HEK293 (cell line): Measurements from ENCODE around the gene NR2F2.

Experiments
- ELK4 ChIP-seq: IDR thresholded peaks from 2 replicates; pipeline ENCODE4 v1.6.1; 2011; ENCODE audit warnings: mild to moderate bottlenecking, low read depth, low read length, borderline replicate concordance
- GFI1B ChIP-seq: fragments of 450-650 bp; formaldehyde crosslinking; IDR thresholded peaks from 2 replicates; pipeline ENCODE4 v1.5.1; 2016; ENCODE audit warnings: missing biosample characterization, missing genetic modification characterization
- GLIS1 ChIP-seq: fragments of 450-650 bp; formaldehyde crosslinking; IDR thresholded peaks from 2 replicates; pipeline ENCODE4 v1.5.1; 2016; ENCODE audit warnings: missing biosample characterization, missing genetic modification characterization
- HIC1 ChIP-seq: fragments of 450-650 bp; formaldehyde crosslinking; IDR thresholded peaks from 2 replicates; pipeline ENCODE4 v1.5.1; 2016; ENCODE audit warnings: missing biosample characterization, missing genetic modification characterization
- KLF1 ChIP-seq: fragments of 450-650 bp; formaldehyde crosslinking; IDR thresholded peaks from 2 replicates; pipeline ENCODE4 v1.5.1; 2016; ENCODE audit warnings: missing biosample characterization, missing genetic modification characterization
- KLF16 ChIP-seq: fragments of 450-650 bp; formaldehyde crosslinking; IDR thresholded peaks from 2 replicates; pipeline ENCODE4 v1.5.1; 2017; ENCODE audit warnings: missing biosample characterization, missing genetic modification characterization
- SP7 ChIP-seq: fragments of 450-650 bp; formaldehyde crosslinking; IDR thresholded peaks from 2 replicates; pipeline ENCODE4 v1.5.1; 2016; ENCODE audit warnings: missing biosample characterization, missing genetic modification characterization
- ZBTB17 ChIP-seq: fragments of 450-650 bp; formaldehyde crosslinking; IDR thresholded peaks from 2 replicates; pipeline ENCODE4 v1.5.1; 2016; ENCODE audit warnings: missing biosample characterization, missing genetic modification characterization
- ZNF10 ChIP-seq: fragments of 450-650 bp; formaldehyde crosslinking; IDR thresholded peaks from 2 replicates; pipeline ENCODE4 v1.5.1; 2017; ENCODE audit warnings: missing biosample characterization, missing genetic modification characterization
- ZNF138 ChIP-seq: fragments of 450-650 bp; formaldehyde crosslinking; IDR thresholded peaks from 2 replicates; pipeline ENCODE4 v1.5.1; 2016; ENCODE audit warnings: missing biosample characterization, missing genetic modification characterization, borderline replicate concordance
- ZNF174 ChIP-seq: fragments of 450-650 bp; formaldehyde crosslinking; IDR thresholded peaks from 2 replicates; pipeline ENCODE4 v1.5.0; 2017; ENCODE audit warnings: missing biosample characterization, mild to moderate bottlenecking, missing genetic modification characterization
- ZNF2 ChIP-seq: fragments of 450-650 bp; formaldehyde crosslinking; IDR thresholded peaks from 2 replicates; pipeline ENCODE4 v1.5.1; 2016; ENCODE audit warnings: missing biosample characterization, missing genetic modification characterization
- ZNF211 ChIP-seq: fragments of 450-650 bp; formaldehyde crosslinking; IDR thresholded peaks from 2 replicates; pipeline ENCODE4 v1.5.1; 2016; ENCODE audit warnings: low read depth, missing biosample characterization, missing genetic modification characterization
- ZNF214 ChIP-seq: fragments of 450-650 bp; formaldehyde crosslinking; IDR thresholded peaks from 2 replicates; pipeline ENCODE4 v1.5.1; 2017; ENCODE audit warnings: missing biosample characterization, mild to moderate bottlenecking, missing genetic modification characterization, borderline replicate concordance
- ZNF223 ChIP-seq: fragments of 450-650 bp; formaldehyde crosslinking; IDR thresholded peaks from 2 replicates; pipeline ENCODE4 v1.5.1; 2016; ENCODE audit warnings: missing biosample characterization, missing genetic modification characterization
- ZNF248 ChIP-seq: fragments of 450-650 bp; formaldehyde crosslinking; IDR thresholded peaks from 2 replicates; pipeline ENCODE4 v1.5.1; 2017; ENCODE audit warnings: missing biosample characterization, missing genetic modification characterization
- ZNF274 ChIP-seq, 2 experiments: fragments of 200-500 bp in 1 of 2; fragments of 450-650 bp in 1 of 2; sonication (Bioruptor generic) in 1 of 2; formaldehyde crosslinking in 1 of 2; IDR thresholded peaks; 2 replicates each; pipeline versions ENCODE4 v1.5.1 to v1.6.1; 2014 to 2016; ENCODE audit warnings: borderline replicate concordance in 1 of 2, inconsistent platforms in 1 of 2, low read length in 1 of 2, missing biosample characterization in 1 of 2, missing genetic modification characterization in 1 of 2
- ZNF302 ChIP-seq: fragments of 450-650 bp; formaldehyde crosslinking; IDR thresholded peaks from 2 replicates; pipeline ENCODE4 v1.5.1; 2016; ENCODE audit warnings: missing biosample characterization, missing genetic modification characterization, low read depth
- ZNF555 ChIP-seq: fragments of 450-650 bp; formaldehyde crosslinking; conservative IDR thresholded peaks from 2 replicates; pipeline ENCODE4 v1.5.1; 2017; ENCODE audit warnings: missing biosample characterization, mild to moderate bottlenecking, missing genetic modification characterization, inconsistent platforms
- ZNF560 ChIP-seq: fragments of 450-650 bp; formaldehyde crosslinking; IDR thresholded peaks from 2 replicates; pipeline ENCODE4 v1.5.1; 2017; ENCODE audit warnings: missing biosample characterization, missing genetic modification characterization, borderline replicate concordance
- ZNF623 ChIP-seq: fragments of 450-650 bp; formaldehyde crosslinking; IDR thresholded peaks from 2 replicates; pipeline ENCODE4 v1.5.1; 2016; ENCODE audit warnings: missing biosample characterization, missing genetic modification characterization
- ZNF645 ChIP-seq: fragments of 450-650 bp; formaldehyde crosslinking; IDR thresholded peaks from 2 replicates; pipeline ENCODE4; 2016; ENCODE audit warnings: missing biosample characterization, missing genetic modification characterization
- ZNF660 ChIP-seq: fragments of 450-650 bp; IDR thresholded peaks from 2 replicates; pipeline ENCODE4 v1.5.1; 2018; ENCODE audit warnings: missing biosample characterization, mild to moderate bottlenecking, missing genetic modification characterization
- ZSCAN18 ChIP-seq: fragments of 450-650 bp; formaldehyde crosslinking; IDR thresholded peaks from 2 replicates; pipeline ENCODE4 v1.5.1; 2016; ENCODE audit warnings: missing biosample characterization, missing genetic modification characterization
- ZSCAN23 ChIP-seq: fragments of 450-650 bp; formaldehyde crosslinking; IDR thresholded peaks from 2 replicates; pipeline ENCODE4 v1.5.1; 2016; ENCODE audit warnings: missing biosample characterization, missing genetic modification characterization
- TF ChIP-seq, protein P1 (sequence below): fragments of 450-650 bp; formaldehyde crosslinking; IDR thresholded peaks from 2 replicates; pipeline ENCODE4 v1.5.1; 2017; ENCODE audit warnings: missing biosample characterization, missing genetic modification characterization
- TF ChIP-seq, protein P2 (sequence below): fragments of 450-650 bp; formaldehyde crosslinking; IDR thresholded peaks from 2 replicates; pipeline ENCODE4 v1.5.1; 2016; ENCODE audit warnings: missing biosample characterization, missing genetic modification characterization

NR2F2 gene

DNA sequence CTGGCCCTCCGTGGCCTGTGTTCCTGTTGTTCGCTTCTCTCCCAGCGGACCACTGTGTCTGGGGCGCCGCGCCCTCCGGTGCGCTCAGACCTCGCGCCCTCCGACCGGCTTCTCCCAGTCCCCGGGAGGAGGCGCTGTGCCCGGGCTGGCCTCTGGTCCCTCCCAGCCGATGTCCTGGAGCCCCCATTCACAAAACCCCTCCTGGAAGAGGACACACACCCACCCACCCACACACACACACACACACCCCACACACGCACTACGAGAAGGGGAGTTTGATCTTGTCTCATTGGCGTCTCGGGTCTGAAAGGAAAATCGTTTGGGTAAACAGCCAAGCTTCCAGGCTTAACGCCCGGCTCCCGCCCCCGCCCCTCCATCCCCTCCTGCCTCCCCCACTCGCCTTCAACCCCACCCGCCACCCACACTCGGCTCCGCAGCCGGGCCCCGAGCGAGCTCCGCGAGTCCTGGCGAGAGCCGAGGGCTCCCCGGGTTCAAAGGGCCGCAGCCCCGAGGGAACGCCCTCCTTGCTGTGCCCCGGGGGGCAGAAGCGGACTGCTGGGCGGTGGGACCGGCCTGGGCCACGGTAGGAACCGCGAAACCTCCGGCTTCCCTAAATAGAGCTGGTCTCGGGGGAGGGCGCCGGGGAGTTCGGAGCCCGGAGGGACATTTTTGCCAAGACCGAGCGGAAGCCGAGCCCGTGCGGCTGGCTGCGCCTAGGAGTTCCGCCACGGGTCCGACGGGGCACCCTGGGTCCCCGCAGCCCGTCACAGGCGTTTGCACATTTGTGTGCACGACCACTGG lies 23.6 kb downstream of the NR2F2 start (continued):
- TF ChIP-seq ZNF223 (tag by site-specific recombination) (no peak), ZNF660 (tag by site-specific recombination) (no peak; the same call in 1 of the 2 replicates), SP7 (tag by site-specific recombination) (no peak), ZNF248 (tag by site-specific recombination) (no peak), ZNF10 (tag by site-specific recombination) (no peak), ZNF2 (tag by site-specific recombination) (no peak), ZNF555 (tag by site-specific recombination) (no peak), ZNF214 (tag by site-specific recombination) (no peak), GLIS1 (peak; percentile 20; the same call in 1 of the 2 replicates), ZNF302 (tag by site-specific recombination) (no peak), ZNF274 (IDR thresholded peaks at IDR 0.05; ENCODE audit: low read length) (no peak), ZNF274 (tag by site-specific recombination; IDR thresholded peaks at IDR 0.05; ENCODE audit: borderline replicate concordance) (no peak), KLF16 (tag by site-specific recombination) (0 out of 2 replicates have a peak, but pooled peaks have one; percentile 19), ZSCAN18 (tag by site-specific recombination) (no peak), ZNF138 (tag by site-specific recombination) (no peak), ZNF645 (no peak), ZSCAN23 (tag by site-specific recombination) (no peak), ZNF560 (no peak), ELK4 (no peak), ZNF174 (tag by site-specific recombination) (no peak), ZNF623 (tag by site-specific recombination) (no peak), GFI1B (no peak), HIC1 (tag by site-specific recombination) (no peak), ZBTB17 (tag by site-specific recombination) (peak; percentile 48; the same call in 1 of the 2 replicates), ZNF211 (no peak), KLF1 (0 out of 2 replicates have a peak, but pooled peaks have one; percentile 28)
- TF ChIP-seq, protein P1, sequence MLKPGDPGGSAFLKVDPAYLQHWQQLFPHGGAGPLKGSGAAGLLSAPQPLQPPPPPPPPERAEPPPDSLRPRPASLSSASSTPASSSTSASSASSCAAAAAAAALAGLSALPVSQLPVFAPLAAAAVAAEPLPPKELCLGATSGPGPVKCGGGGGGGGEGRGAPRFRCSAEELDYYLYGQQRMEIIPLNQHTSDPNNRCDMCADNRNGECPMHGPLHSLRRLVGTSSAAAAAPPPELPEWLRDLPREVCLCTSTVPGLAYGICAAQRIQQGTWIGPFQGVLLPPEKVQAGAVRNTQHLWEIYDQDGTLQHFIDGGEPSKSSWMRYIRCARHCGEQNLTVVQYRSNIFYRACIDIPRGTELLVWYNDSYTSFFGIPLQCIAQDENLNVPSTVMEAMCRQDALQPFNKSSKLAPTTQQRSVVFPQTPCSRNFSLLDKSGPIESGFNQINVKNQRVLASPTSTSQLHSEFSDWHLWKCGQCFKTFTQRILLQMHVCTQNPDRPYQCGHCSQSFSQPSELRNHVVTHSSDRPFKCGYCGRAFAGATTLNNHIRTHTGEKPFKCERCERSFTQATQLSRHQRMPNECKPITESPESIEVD (tag by site-specific recombination): no peak
- TF ChIP-seq, protein P2, sequence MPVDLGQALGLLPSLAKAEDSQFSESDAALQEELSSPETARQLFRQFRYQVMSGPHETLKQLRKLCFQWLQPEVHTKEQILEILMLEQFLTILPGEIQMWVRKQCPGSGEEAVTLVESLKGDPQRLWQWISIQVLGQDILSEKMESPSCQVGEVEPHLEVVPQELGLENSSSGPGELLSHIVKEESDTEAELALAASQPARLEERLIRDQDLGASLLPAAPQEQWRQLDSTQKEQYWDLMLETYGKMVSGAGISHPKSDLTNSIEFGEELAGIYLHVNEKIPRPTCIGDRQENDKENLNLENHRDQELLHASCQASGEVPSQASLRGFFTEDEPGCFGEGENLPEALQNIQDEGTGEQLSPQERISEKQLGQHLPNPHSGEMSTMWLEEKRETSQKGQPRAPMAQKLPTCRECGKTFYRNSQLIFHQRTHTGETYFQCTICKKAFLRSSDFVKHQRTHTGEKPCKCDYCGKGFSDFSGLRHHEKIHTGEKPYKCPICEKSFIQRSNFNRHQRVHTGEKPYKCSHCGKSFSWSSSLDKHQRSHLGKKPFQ (tag by site-specific recombination): no peak
